B cell (primary cell): ENCODE measurements around the gene TAS1R1. TPM values are rescaled to one million over a fixed set of nuclear protein-coding genes. Genes with fewer than 3 reads are reported as not detected.

Experiments used
- ATAC-seq: fragments of 200-7000 bp; cut with Tn5 transposase; one replicate; pipeline ENCODE4 v1.10.0; 2021; ENCODE audit warnings: low read depth, mild to moderate bottlenecking, moderate number of reproducible peaks, moderate library complexity
- CTCF ChIA-PET: fragments of 350-600 bp; sonication (Branson Sonifier 250); formaldehyde crosslinking; loops from one replicate; lab custom pipeline; 2021; ENCODE audit warnings: antibody characterized with exemption, inconsistent platforms; lab: Charles Lee
- POLR2A ChIA-PET: fragments of 350-600 bp; sonication (Branson Sonifier 250); formaldehyde crosslinking; loops from one replicate; lab custom pipeline; 2021; ENCODE audit warnings: antibody characterized with exemption; lab: Charles Lee
- DNase-seq: peaks from one replicate; pipeline ENCODE4 v3.0.0; 2013
- H2AFZ ChIP-seq: 2 replicates; pipeline ENCODE4 v1.6.1; 2012; ENCODE audit warnings: mild to moderate bottlenecking, low read depth, low read length; ENCODE audit not compliant: insufficient read depth, poor library complexity, severe bottlenecking
- H3K27ac ChIP-seq, 2 donors: 1 replicate in 1 of 2; 2 replicates in 1 of 2; pipeline ENCODE4 v1.5.1; 2012 to 2013; ENCODE audit warnings: low read length in 2 of 2, mild to moderate bottlenecking in 2 of 2, moderate library complexity in 1 of 2
- H3K27me3 ChIP-seq, 4 experiments: fragments of 200-600 bp in 1 of 4; sonication (generic) in 1 of 4; replicated peaks in 1 of 4; 1 replicate in 2 of 4; 2 replicates in 2 of 4; pipeline versions ENCODE4 v1.6.1 to v1.7.0; 2013 to 2016; ENCODE audit warnings: low read length in 3 of 4, mild to moderate bottlenecking in 2 of 4, mixed read lengths in 1 of 4, moderate library complexity in 1 of 4; ENCODE audit not compliant: insufficient read depth in 4 of 4, control insufficient read depth in 3 of 4; ENCODE audit errors: control extremely low read depth in 1 of 4
- H3K36me3 ChIP-seq, 2 experiments: replicated peaks in 1 of 2; 1 replicate in 1 of 2; 2 replicates in 1 of 2; pipeline versions ENCODE4 v1.6.1 to v1.7.1; 2013; ENCODE audit warnings: low read length in 1 of 2; ENCODE audit not compliant: insufficient read depth in 2 of 2, control insufficient read depth in 1 of 2; ENCODE audit errors: control extremely low read depth in 1 of 2, extremely low read depth in 1 of 2
- H3K4me1 ChIP-seq, 2 donors: fragments of 200-600 bp in 1 of 2; sonication (generic) in 1 of 2; 1 replicate in 1 of 2; 2 replicates in 1 of 2; pipeline versions ENCODE4 v1.5.1 to v1.6.1; 2013 to 2017; ENCODE audit warnings: low read length in 2 of 2; ENCODE audit not compliant: control insufficient read depth in 2 of 2, insufficient read depth in 2 of 2
- H3K4me2 ChIP-seq: replicated peaks from 2 replicates; pipeline ENCODE3; 2012; ENCODE audit warnings: mild to moderate bottlenecking, low read depth, low read length; ENCODE audit not compliant: poor library complexity, severe bottlenecking
- H3K4me3 ChIP-seq, 5 experiments: fragments of 200-600 bp in 1 of 5; sonication (generic) in 1 of 5; 1 replicate in 3 of 5; 2 replicates in 2 of 5; pipeline versions ENCODE4 v1.5.1 to v1.7.0; 2011 to 2016; ENCODE audit warnings: low read length in 4 of 5, mild to moderate bottlenecking in 4 of 5, low read depth in 2 of 5, control low read depth in 1 of 5, moderate library complexity in 1 of 5; ENCODE audit not compliant: insufficient read depth in 1 of 5; ENCODE audit errors: control extremely low read depth in 1 of 5, extremely low read depth in 1 of 5
- H3K79me2 ChIP-seq: fragments of 200-600 bp; sonication (generic); one replicate; pipeline ENCODE4 v1.6.0; 2016; ENCODE audit warnings: low read length; ENCODE audit not compliant: control insufficient read depth, insufficient read depth
- H3K9ac ChIP-seq: fragments of 200-600 bp; sonication (generic); 2 replicates; pipeline ENCODE4 v1.6.1; 2017; ENCODE audit warnings: mild to moderate bottlenecking, low read length, moderate library complexity
- H3K9me3 ChIP-seq, 3 donors: one replicate each; pipeline versions ENCODE4 v1.6.1 to v1.7.1; 2013; ENCODE audit warnings: low read length in 2 of 3; ENCODE audit not compliant: control insufficient read depth in 2 of 3, insufficient read depth in 1 of 3; ENCODE audit errors: control extremely low read depth in 1 of 3
- H4K20me1 ChIP-seq: 2 replicates; pipeline ENCODE4 v1.6.0; 2012; ENCODE audit warnings: mild to moderate bottlenecking, low read length; ENCODE audit not compliant: insufficient read depth, control insufficient read depth, poor library complexity, severe bottlenecking
- H3K27ac Mint-ChIP-seq: one replicate; pipeline ENCODE4 v1.8.0; 2021; ENCODE audit warnings: mixed read lengths
- H3K27me3 Mint-ChIP-seq: one replicate; pipeline ENCODE4 v1.8.0; 2021; ENCODE audit warnings: mixed read lengths
- H3K4me1 Mint-ChIP-seq: one replicate; pipeline ENCODE4 v1.8.0; 2021; ENCODE audit warnings: mixed read lengths
- H3K4me3 Mint-ChIP-seq: one replicate; pipeline ENCODE4 v1.8.0; 2021; ENCODE audit warnings: mixed read lengths
- H3K9me3 Mint-ChIP-seq: one replicate; pipeline ENCODE4 v1.8.0; 2022; ENCODE audit warnings: mixed read lengths; ENCODE audit not compliant: insufficient read depth
- EZH2 ChIP-seq: IDR thresholded peaks from 2 replicates; pipeline ENCODE4 v1.6.1; 2012; ENCODE audit warnings: borderline replicate concordance, low read depth, mild to moderate bottlenecking, moderate library complexity, low read length; ENCODE audit not compliant: insufficient read depth, poor library complexity, severe bottlenecking
- WGBS: methylation state at CpG from one replicate; pipeline ENCODE4 v1.1.5; 2013; ENCODE audit warnings: missing lambda C conversion rate; ENCODE audit not compliant: insufficient coverage; 5-methylcytosine and 5-hydroxymethylcytosine counted together
- intact Hi-C: fragments of 100-400 bp; cut with micrococcal nuclease; formaldehyde crosslinking; loops from one replicate; pipeline ENCODE4 v1.10.0; 2022
- polyA plus RNA-seq: library from polyadenylated mRNA; depleted of rRNA; stranded (reverse); fragments of >200 nt; gene quantifications from 2 replicates; pipeline ENCODE4 v1.2.3, GENCODE V29; 2012
- total RNA-seq, 2 donors: library from RNA; stranded (reverse); fragments of 120-200 nt in 1 of 2; gene quantifications; 1 replicate in 1 of 2; 2 replicates in 1 of 2; pipeline versions ENCODE4 v1.2.3 to v1.2.4, GENCODE V29; 2013 to 2022
- TF ChIP-seq, protein P1 (sequence below): fragments of 200-600 bp; IDR thresholded peaks from one replicate; pipeline ENCODE4 v1.8.0; 2022; ENCODE audit warnings: antibody characterized with exemption, mild to moderate bottlenecking

The TAS1R1 gene
- total and polyA plus RNA-seq, 2 donors (not counting 1 experiment from before 2014, with no cell fraction given) = 0.09 TPM; not detected in 1

DNA sequence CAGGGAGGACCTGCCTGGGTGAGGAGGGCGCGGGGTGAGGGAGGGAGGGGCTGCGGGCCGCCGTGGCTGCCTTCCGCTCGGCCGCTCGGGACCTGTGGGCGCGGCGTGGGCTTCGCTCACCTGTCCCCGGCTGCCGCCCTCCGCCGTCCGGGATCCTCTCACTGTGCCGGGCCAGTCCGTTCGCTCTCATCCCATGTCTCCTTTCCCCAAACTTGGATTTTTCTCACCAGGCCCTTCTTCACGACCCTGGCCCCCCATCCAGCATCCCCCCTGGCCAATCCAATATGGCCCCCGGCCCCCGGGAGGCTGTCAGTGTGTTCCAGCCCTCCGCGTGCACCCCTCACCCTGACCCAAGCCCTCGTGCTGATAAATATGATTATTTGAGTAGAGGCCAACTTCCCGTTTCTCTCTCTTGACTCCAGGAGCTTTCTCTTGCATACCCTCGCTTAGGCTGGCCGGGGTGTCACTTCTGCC is 25.0 kb downstream of the TAS1R1 start:
- DNase-seq (no peak), ATAC-seq (peak; percentile 5)
- Histone ChIP-seq H3K4me3 (peak overlapping the region; percentile 30 to 91 (median 88)), H3K4me1 (peaks cover 20 to 32% of the 10 kb centered on the region in 2 donors), H3K9ac (peak overlapping the region; percentile 89), H3K9me3 (no peaks in the 10 kb centered on the region), H3K27me3 (no peaks in the 10 kb centered on the region), H3K4me2 (peak overlapping the region; percentile 88), H3K79me2 (peaks cover 40% of the 10 kb centered on the region), H3K36me3 (peaks cover 0 to 2% of the 10 kb centered on the region in 2 experiments), H2AFZ (peak overlapping the region; percentile 84), H4K20me1 (peaks cover 20% of the 10 kb centered on the region), H3K27ac (peak overlapping the region; percentile 87 to 91)
- no peaks in the 10 kb centered on the region for H3K9me3 Mint-ChIP-seq
- H3K27me3 Mint-ChIP-seq = no peaks in the 10 kb centered on the region
- CTCF ChIA-PET = interaction anchor here (0.7 to 1.7 kb wide), 6 partner anchors 9 to 598 kb away, joined by 3 to 9 read pairs (median 4); partner anchors contain the start of genes NOL9 and TAS1R1
- POLR2A ChIA-PET = interaction anchor here (0.6 to 3.4 kb wide), 8 partner anchors 17 to 37 kb away, joined by 3 to 21 read pairs (median 5); partner anchors contain the start of genes KLHL21, NOL9, PHF13 and TAS1R1
- H3K4me3 Mint-ChIP-seq = peak overlapping the region; percentile 98
- peaks cover 34% of the 10 kb centered on the region for H3K4me1 Mint-ChIP-seq
- TF ChIP-seq EZH2 = no peak
- TF ChIP-seq, protein P1, sequence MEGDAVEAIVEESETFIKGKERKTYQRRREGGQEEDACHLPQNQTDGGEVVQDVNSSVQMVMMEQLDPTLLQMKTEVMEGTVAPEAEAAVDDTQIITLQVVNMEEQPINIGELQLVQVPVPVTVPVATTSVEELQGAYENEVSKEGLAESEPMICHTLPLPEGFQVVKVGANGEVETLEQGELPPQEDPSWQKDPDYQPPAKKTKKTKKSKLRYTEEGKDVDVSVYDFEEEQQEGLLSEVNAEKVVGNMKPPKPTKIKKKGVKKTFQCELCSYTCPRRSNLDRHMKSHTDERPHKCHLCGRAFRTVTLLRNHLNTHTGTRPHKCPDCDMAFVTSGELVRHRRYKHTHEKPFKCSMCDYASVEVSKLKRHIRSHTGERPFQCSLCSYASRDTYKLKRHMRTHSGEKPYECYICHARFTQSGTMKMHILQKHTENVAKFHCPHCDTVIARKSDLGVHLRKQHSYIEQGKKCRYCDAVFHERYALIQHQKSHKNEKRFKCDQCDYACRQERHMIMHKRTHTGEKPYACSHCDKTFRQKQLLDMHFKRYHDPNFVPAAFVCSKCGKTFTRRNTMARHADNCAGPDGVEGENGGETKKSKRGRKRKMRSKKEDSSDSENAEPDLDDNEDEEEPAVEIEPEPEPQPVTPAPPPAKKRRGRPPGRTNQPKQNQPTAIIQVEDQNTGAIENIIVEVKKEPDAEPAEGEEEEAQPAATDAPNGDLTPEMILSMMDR = no peak
- H3K27ac Mint-ChIP-seq = peak overlapping the region; percentile 98
- intact Hi-C loops = loop anchor here (1.0 kb wide), 1 partner anchor 21 kb away; no protein-coding TSS in a partner anchor
- under 1% methylated on average over 24 of the region's 30 CpGs for WGBS
